Adrenal gland (tissue), 12 donors: ENCODE results near the gene PUM2. TPM values are rescaled to one million over a fixed set of nuclear protein-coding genes. Genes with fewer than 3 reads are reported as not detected.
A peak's percentile ranks its signal among the peaks of the same experiment; 100 is the strongest.

ENCODE experiments used
- DNase-seq, 7 donors: peaks; one replicate each; pipeline ENCODE4 v3.0.0-alpha.2; 2019 to 2020
- H3K27ac ChIP-seq, 5 donors: fragments of 200-600 bp; sonication (generic) in 4 of 5; 1 replicate in 3 of 5; 2 replicates in 2 of 5; pipeline versions ENCODE4 v1.5.1 to v1.8.0; 2016 to 2020; ENCODE audit warnings: mild to moderate bottlenecking in 1 of 5
- H3K27me3 ChIP-seq: fragments of 200-600 bp; 2 replicates; pipeline ENCODE4 v1.8.0; 2021
- H3K36me3 ChIP-seq, 2 donors: fragments of 200-600 bp; replicated peaks in 1 of 2; 1 replicate in 1 of 2; 2 replicates in 1 of 2; pipeline versions ENCODE4 v1.5.1 to v1.8.0; 2018 to 2022
- H3K4me1 ChIP-seq, 2 donors: fragments of 200-600 bp; replicated peaks in 1 of 2; 1 replicate in 1 of 2; 2 replicates in 1 of 2; pipeline versions ENCODE4 v1.5.1 to v1.8.0; 2018 to 2021
- H3K4me3 ChIP-seq, 4 donors: fragments of 200-600 bp; sonication (generic) in 3 of 4; one replicate each; pipeline ENCODE4 v1.5.1; 2016 to 2018
- H3K9me3 ChIP-seq, 3 donors: fragments of 200-600 bp; sonication (generic) in 1 of 3; replicated peaks in 1 of 3; 1 replicate in 2 of 3; 2 replicates in 1 of 3; pipeline versions ENCODE4 v1.5.1 to v1.8.0; 2016 to 2021
- POLR2A ChIP-seq, 2 donors: fragments of 450-650 bp; IDR thresholded peaks; one replicate each; pipeline ENCODE4 v1.6.1; 2017; ENCODE audit warnings: antibody characterized with exemption in 2 of 2, mild to moderate bottlenecking in 2 of 2, moderate library complexity in 1 of 2
- WGBS, 4 donors: extraction: QIAGEN DNeasy Blood & Tissue Kit in 2 of 4; methylation state at CpG; one replicate each; pipeline versions ENCODE4 v1.1.5 to v1.1.7; 2013 to 2017; 5-methylcytosine and 5-hydroxymethylcytosine counted together
- intact Hi-C, 2 donors: fragments of 100-400 bp; cut with DNase I; formaldehyde crosslinking; loops; one replicate each; pipeline versions ENCODE4 v1.14.1 to v1.15.0; 2022 to 2023
- polyA plus RNA-seq, 3 donors: library from polyadenylated mRNA; stranded (reverse); fragments of 200-250 nt in 2 of 3; fragments of 350-450 nt in 1 of 3; fragmentation: Illumina TruSeq in 1 of 3; extraction: RNeasy Lipid Tissue Mini Kit (QIAGEN cat#74804) in 1 of 3; gene quantifications; one replicate each; pipeline ENCODE4 v1.2.3, GENCODE V29; 2013 to 2014
- total RNA-seq, 9 donors: library from RNA; depleted of rRNA in 4 of 9; stranded (reverse); fragments of >200 nt in 4 of 9; fragments of 120-200 nt in 1 of 9; fragmentation: NEBNext Ultra II Directional in 1 of 9; extraction: Animal tissue kit (Norgen Biotek cat#: 25700) in 1 of 9; gene quantifications; one replicate each; pipeline versions ENCODE4 v1.1.0 to v1.2.4, GENCODE V29; 2013 to 2023
- TF ChIP-seq, protein P1 (sequence below), 6 experiments: fragments of 450-650 bp in 4 of 6; fragments of 200-600 bp in 2 of 6; sonication (generic) in 1 of 6; IDR thresholded peaks; 1 replicate in 5 of 6; 2 replicates in 1 of 6; pipeline versions ENCODE4 v1.5.1 to v1.8.0; 2016 to 2021; ENCODE audit warnings: antibody characterized with exemption in 6 of 6, mild to moderate bottlenecking in 2 of 6, moderate library complexity in 1 of 6
- donor health status: healthy with polysubstance abuse.
- donor health status: Bipolar disorder and iron deficiency.
- donor health status: DM: yes; HTN: yes; CAD: no.
- donor health status: DM: no; HTN: no; CAD: no.
- donor health status: DM: no; HTN: no; CAD: no.
- donor health status: DM: yes; HTN: yes; CAD: no.

Gene PUM2
- total and polyA plus RNA-seq, 12 donors = 25.5 to 105 (median 53.3) TPM

DNA sequence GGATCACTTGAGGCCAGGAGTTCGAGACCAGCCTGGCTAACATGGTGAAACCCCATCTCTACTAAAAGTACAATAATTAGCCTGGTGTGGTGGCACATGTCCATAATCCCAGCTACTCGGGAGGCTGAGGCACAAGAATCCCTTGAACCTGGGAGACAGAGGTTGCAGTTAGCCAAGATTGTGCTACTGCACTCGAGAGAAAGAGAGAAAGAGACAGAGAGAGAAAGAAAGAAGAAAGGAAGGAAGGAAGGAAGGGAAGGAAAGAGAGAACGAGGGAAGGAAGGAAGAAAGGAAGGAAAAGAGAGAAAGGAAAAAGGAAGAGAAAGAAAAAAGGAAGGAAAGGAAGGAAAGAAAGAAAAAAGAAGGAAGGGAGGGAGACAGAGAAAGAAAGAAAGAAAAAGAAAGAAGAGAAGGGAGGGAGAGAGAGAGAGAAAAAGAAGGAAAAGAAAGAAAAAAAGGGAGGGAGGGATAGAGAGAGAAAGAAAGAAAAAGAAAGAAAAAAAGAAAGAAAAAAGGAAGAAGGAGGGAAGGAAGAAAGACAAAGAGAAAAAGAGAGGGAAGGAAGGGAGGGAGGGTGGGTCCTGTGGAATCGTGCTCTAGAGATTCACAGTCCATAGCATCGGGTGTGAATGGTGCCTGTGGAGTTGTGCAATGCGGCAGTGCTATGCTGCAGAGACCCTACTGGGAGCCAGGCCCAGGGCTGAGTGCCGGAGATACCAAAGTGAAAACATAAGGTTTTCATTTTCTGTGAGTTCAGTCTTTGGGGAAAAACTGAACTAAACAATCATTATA, 121.1 kb downstream of the PUM2 start:
- H3K4me3 ChIP-seq = no peak overlapping the region
- peak in 3 of 7 donors; percentile 3 to 15 (median 5) for DNase-seq
- H3K36me3 ChIP-seq = no peaks in the 10 kb centered on the region
- no peak for TF ChIP-seq POLR2A (IDR thresholded peaks at IDR 0.05)
- TF ChIP-seq, protein P1, sequence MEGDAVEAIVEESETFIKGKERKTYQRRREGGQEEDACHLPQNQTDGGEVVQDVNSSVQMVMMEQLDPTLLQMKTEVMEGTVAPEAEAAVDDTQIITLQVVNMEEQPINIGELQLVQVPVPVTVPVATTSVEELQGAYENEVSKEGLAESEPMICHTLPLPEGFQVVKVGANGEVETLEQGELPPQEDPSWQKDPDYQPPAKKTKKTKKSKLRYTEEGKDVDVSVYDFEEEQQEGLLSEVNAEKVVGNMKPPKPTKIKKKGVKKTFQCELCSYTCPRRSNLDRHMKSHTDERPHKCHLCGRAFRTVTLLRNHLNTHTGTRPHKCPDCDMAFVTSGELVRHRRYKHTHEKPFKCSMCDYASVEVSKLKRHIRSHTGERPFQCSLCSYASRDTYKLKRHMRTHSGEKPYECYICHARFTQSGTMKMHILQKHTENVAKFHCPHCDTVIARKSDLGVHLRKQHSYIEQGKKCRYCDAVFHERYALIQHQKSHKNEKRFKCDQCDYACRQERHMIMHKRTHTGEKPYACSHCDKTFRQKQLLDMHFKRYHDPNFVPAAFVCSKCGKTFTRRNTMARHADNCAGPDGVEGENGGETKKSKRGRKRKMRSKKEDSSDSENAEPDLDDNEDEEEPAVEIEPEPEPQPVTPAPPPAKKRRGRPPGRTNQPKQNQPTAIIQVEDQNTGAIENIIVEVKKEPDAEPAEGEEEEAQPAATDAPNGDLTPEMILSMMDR (IDR thresholded peaks at IDR 0.05) = no peak
- WGBS, 4 donors = 79 to 83% (median 82%) methylated on average over 8 of the region's 8 CpGs
- H3K27ac ChIP-seq = no peak overlapping the region
- H3K9me3 ChIP-seq = no peaks in the 10 kb centered on the region
- intact Hi-C loops = loop anchor here (5.0 kb wide), 3 partner anchors 52 to 117 kb away; no protein-coding TSS in a partner anchor
- no peaks in the 10 kb centered on the region for H3K4me1 ChIP-seq
- peaks cover 6% of the 10 kb centered on the region for H3K27me3 ChIP-seq

DNA sequence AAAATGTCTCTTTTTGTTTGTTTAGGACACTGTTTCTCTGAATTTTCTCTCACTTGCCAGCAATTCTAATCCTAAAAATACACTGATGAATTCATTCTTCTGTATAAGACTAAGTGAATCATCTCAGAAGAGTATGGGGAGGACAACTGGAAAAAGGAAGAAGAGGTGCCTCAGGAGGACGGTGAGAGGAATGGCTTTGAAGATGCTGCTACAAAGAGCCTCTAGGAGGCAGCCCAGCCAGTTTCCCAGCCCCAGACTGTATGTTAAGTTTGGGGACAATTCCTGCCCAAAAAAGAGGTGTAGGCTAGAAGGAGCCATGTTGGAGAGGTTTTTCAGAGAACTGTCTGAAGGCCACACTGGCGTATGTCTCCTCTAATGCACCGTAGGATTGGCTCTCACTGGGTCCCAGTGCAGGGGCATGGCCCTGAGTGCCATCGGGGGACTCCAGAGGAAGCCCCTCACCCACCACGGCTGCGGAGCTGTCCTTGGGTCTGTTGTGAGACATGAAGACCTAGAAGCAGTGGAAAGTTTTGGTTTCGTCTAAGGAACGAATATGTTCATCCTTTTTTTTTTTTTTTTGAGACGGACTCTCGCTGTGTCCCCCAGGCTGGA, 122.6 kb downstream of the PUM2 start:
- Histone ChIP-seq H3K4me1 (peaks cover 0 to 9% of the 10 kb centered on the region in 2 donors), H3K9me3 (no peaks in the 10 kb centered on the region), H3K27me3 (peaks cover 6% of the 10 kb centered on the region), H3K36me3 (no peaks in the 10 kb centered on the region), H3K4me3 (no peak overlapping the region), H3K27ac (no peak overlapping the region)
- intact Hi-C loops = loop anchor here (5.0 kb wide), 3 partner anchors 51 to 116 kb away; no protein-coding TSS in a partner anchor
- peak in 3 of 7 donors; percentile 4 to 23 (median 16) for DNase-seq
- no peak for TF ChIP-seq POLR2A (IDR thresholded peaks at IDR 0.05)
- TF ChIP-seq, protein P1 (IDR thresholded peaks at IDR 0.05) = no peak
- WGBS, 4 donors = 80 to 88% (median 84%) methylated on average over 10 of the region's 10 CpGs

DNA sequence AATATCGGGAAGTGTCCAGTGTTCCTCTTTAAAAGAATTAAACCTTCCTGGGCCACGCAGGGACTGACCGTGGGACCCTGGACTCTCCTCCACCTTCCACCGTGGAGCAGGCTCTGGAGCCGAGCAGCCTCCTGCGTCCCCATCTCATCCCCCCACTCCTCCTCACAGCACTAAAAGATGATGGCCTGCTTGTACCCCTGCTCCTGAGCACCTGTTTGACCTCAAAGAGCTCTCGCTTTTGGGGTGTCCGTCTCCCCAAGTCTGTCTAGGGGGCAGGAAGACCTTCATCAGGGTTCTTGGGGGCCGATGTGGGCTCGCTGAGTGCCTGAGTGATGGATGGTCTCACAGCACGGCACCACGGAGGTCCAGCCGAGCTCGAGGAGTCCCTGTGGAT, 124.5 kb downstream of the PUM2 start:
- intact Hi-C loops = loop anchor here (5.0 kb wide), 3 partner anchors 49 to 114 kb away; no protein-coding TSS in a partner anchor
- H3K27me3 ChIP-seq = peaks cover 6% of the 10 kb centered on the region

More for the DNA sequence above, 124.5 kb downstream of the PUM2 start:
- no peak overlapping the region for H3K27ac ChIP-seq
- H3K36me3 ChIP-seq = no peaks in the 10 kb centered on the region
- no peaks in the 10 kb centered on the region for H3K9me3 ChIP-seq
- H3K4me3 ChIP-seq = no peak overlapping the region
- no peak for DNase-seq
- TF ChIP-seq, protein P1 (IDR thresholded peaks at IDR 0.05) = no peak
- TF ChIP-seq POLR2A (IDR thresholded peaks at IDR 0.05) = no peak
- WGBS, 4 donors = 85 to 93% (median 90%) methylated on average over 12 to 14 of the region's 14 CpGs
- H3K4me1 ChIP-seq = peaks cover 0 to 10% of the 10 kb centered on the region in 2 donors
